ENCODE measurements around the gene OR5T1.

OR5T1 gene

DNA sequence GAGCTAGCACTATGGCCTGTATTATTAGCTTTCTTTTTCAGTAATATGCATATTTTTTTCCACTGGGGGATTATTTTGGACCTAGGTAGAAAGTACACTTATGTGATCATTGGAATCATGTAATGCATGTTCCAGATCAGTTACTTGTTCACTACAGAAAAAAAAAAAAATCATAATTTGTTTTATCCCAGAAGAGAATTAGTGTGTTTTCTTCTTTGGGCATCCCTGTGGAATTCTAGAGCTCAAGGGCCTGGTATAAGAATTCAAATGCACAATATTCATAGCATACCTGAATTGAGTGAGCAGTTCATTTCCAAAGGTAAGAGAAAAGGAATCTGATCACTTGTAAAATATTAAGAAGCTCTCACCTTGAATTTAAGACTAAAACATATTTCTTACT is at the start of gene OR5T1:
Gene OR5T1 (plus strand): TSS at position 301 of the 400 bp plus-strand sequence. CDS start 1,485 bp downstream, outside the sequence.
- DNase-seq (ENCODE audit: low read depth): no peak

DNA sequence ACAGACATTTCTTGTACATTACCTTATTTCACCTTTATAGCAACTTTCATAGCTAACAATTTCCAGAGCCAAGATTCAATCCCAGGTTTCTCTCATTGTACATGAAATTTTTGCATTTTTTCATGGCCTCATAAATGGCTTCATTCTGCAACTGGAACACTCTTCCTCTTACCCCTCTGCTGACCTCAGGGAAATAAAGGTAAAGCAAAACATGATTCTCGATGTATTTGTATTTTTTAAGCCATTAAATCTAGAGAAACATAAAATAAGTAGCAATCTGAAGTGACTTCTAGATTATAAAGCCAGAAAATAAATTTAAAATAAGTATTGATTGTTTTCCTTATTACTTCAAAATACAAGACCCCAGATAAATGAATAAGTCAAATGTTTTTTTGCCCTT is 39.8 kb upstream of the OR5T1 start, which contains the start of gene OR5T2:
Gene OR5T2 (minus strand): TSS at position 101 of the 400 bp plus-strand sequence. CDS start 1,193 bp downstream, outside the sequence.
- DNase-seq (ENCODE audit: low read depth): no peak

GRCh38 chr11:56251954-56252353 is 22.0 kb upstream of the OR5T1 start, which contains the start of gene OR5T3:
Gene OR5T3, plus strand, starts transcription at chr11:56252254. Its CDS starts 0 bp downstream, at chr11:56252254.
- DNase-seq (ENCODE audit: low read depth): no peak

- no peak for DNase-seq (ENCODE audit: low read depth)
Measured at GRCh38 chr11:56271092-56271491, 2.9 kb upstream of the OR5T1 start.

DNA sequence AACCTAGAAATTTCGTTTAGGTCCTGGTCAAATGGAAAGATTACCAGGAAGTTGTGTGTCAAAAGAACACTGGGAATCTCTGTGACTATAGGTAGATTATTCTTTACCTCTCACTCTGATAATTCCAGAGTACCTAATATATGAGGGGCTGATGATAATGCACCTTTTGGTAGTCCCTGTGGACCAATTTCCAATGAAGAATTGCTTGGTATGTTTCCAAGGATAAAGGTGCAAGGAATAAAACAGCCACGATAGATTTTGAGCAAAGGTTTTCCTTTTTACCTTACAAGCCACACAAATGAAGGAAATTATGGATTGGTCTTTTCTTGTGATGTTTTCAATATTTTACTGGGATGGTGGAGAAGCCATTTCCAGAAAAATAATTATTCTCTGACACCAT is 18.2 kb downstream of the OR5T1 start, which contains the start of gene OR8H1:
Gene OR8H1 (minus strand): TSS at position 101 of the 400 bp plus-strand sequence. CDS start 1,192 bp downstream, outside the sequence.
- no peak for DNase-seq (ENCODE audit: low read depth)

- no peak for DNase-seq (ENCODE audit: low read depth)
Measured at GRCh38 chr11:56296898-56297297, 22.9 kb downstream of the OR5T1 start.

DNA sequence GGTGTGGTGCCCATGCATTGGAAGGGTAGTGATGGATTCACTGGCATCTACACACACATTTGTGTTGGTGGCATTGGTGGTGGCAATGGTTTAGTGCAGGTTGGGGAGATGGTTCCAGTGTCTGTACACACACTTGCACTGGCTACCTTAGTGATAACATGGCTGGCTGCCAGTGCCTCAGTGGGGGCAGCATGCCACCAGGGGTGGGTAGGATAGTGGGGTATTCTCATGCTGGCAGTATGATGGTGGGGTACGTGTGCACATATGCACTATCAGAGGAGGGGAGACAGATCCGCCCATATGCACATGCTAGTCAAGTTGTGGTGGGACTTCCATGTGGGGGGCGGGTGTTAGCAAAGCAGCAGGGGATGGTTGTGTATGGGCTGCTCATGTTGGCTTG is 33.9 kb downstream of the OR5T1 start:
- DNase-seq (ENCODE audit: low read depth): no peak

GRCh38 chr11:56314844-56315243 is 40.9 kb downstream of the OR5T1 start, which contains the start of gene OR8K3:
Gene OR8K3, plus strand, starts transcription at chr11:56315144. Its CDS starts 3,163 bp downstream, at chr11:56318307.
- no peak for DNase-seq (ENCODE audit: low read depth)

All from EH (cell line).